A549 (cell line): Measurements from ENCODE around the gene DPEP1. TPM values are rescaled to one million over a fixed set of nuclear protein-coding genes. Genes with fewer than 3 reads are reported as not detected.

Experiments used
- ATAC-seq, 2 experiments: fragments of 200-7000 bp in 1 of 2; fragments of >200 bp in 1 of 2; cut with Nextera tagmentation in 1 of 2; cut with Tn5 transposase in 1 of 2; 3 replicates each; pipeline versions ENCODE4 v1.8.0 to v1.9.1; 2018 to 2020; ENCODE audit warnings: mild to moderate bottlenecking in 1 of 2, moderate library complexity in 1 of 2
- CTCF ChIA-PET: fragments of 300-600 bp; sonication (Branson Sonifier 250); formaldehyde crosslinking; extraction: SDS; loops from one replicate; lab custom pipeline; 2021; ENCODE audit warnings: antibody characterized with exemption, inconsistent platforms; lab: Yijun Ruan, JAX
- POLR2A ChIA-PET: fragments of 350-600 bp; formaldehyde crosslinking; extraction: SDS; loops from one replicate; lab custom pipeline; 2021; ENCODE audit warnings: antibody characterized with exemption, inconsistent platforms; lab: Yijun Ruan, JAX
- DNase-seq, 2 experiments: peaks; one replicate each; pipeline versions ENCODE4 v3.0.0 to v3.0.0-alpha.2; 2011 to 2016; ENCODE audit warnings: low read depth in 1 of 2, low spot score in 1 of 2
- FAIRE-seq: peaks from 2 replicates; lab custom pipeline; 2011; peaks lifted over from hg19 to GRCh38; lab: Jason Lieb, UNC
- H3K27ac ChIP-seq, 2 experiments: fragments of >200 bp; sonication (Bioruptor Twin); formaldehyde crosslinking; 3 replicates each; pipeline ENCODE4 v1.5.1; 2016 to 2017
- H3K4me1 ChIP-seq: fragments of >200 bp; sonication (Bioruptor Twin); formaldehyde crosslinking; 3 replicates; pipeline ENCODE4 v1.6.1; 2016
- H3K4me2 ChIP-seq: fragments of >200 bp; sonication (Bioruptor Twin); formaldehyde crosslinking; 3 replicates; pipeline ENCODE4 v1.6.1; 2016
- H3K4me3 ChIP-seq: fragments of >200 bp; sonication (Bioruptor Twin); formaldehyde crosslinking; 3 replicates; pipeline ENCODE4 v1.5.1; 2016
- H3K9me3 ChIP-seq: fragments of >200 bp; sonication (Bioruptor Twin); formaldehyde crosslinking; 3 replicates; pipeline ENCODE4 v1.6.1; 2016
- ATOH8 ChIP-seq: fragments of 250-450 bp; sonication (Bioruptor Pico); IDR thresholded peaks from 2 replicates; pipeline ENCODE4 v1.5.0; 2020; ENCODE audit warnings: low read depth, mild to moderate bottlenecking, moderate library complexity
- BHLHE40 ChIP-seq: IDR thresholded peaks from 2 replicates; pipeline ENCODE4 v1.6.1; 2012; ENCODE audit warnings: low read depth, low read length, inconsistent platforms
- CBX8 ChIP-seq: fragments of 200-600 bp; sonication (generic); IDR thresholded peaks from 2 replicates; pipeline ENCODE4 v1.6.1; 2016
- CEBPB ChIP-seq, 2 experiments: fragments of >200 bp in 1 of 2; sonication (Bioruptor Twin) in 1 of 2; formaldehyde crosslinking in 1 of 2; IDR thresholded peaks; 2 replicates each; pipeline ENCODE4 v1.6.1; 2012 to 2016
- EHMT2 ChIP-seq: fragments of 200-600 bp; sonication (generic); IDR thresholded peaks from 2 replicates; pipeline ENCODE4 v1.6.1; 2016; ENCODE audit warnings: antibody characterized with exemption, low read depth, mild to moderate bottlenecking, moderate library complexity
- ELK1 ChIP-seq: fragments of 150-350 bp; IDR thresholded peaks from 2 replicates; pipeline ENCODE4 v1.6.1; 2014; ENCODE audit warnings: low read depth, mild to moderate bottlenecking, low read length
- EP300 ChIP-seq, 2 experiments: fragments of >200 bp; sonication (Bioruptor Twin); formaldehyde crosslinking; IDR thresholded peaks; 2 replicates in 1 of 2; 3 replicates in 1 of 2; pipeline ENCODE4 v1.6.1; 2016 to 2017
- ESRRA ChIP-seq: fragments of 150-350 bp; IDR thresholded peaks from 2 replicates; pipeline ENCODE4 v1.6.1; 2014; ENCODE audit warnings: mild to moderate bottlenecking, low read length, borderline replicate concordance
- FOSB ChIP-seq: fragments of 250-450 bp; sonication (Bioruptor Pico); IDR thresholded peaks from 2 replicates; pipeline ENCODE4 v1.5.0; 2020; ENCODE audit warnings: mild to moderate bottlenecking, moderate library complexity
- FOSL2 ChIP-seq, 2 experiments: fragments of 450-650 bp in 1 of 2; fragments of >200 bp in 1 of 2; sonication (Bioruptor Twin) in 1 of 2; formaldehyde crosslinking; IDR thresholded peaks; 2 replicates each; pipeline versions ENCODE4 v1.5.0 to v1.6.1; 2016 to 2020; ENCODE audit warnings: mild to moderate bottlenecking in 1 of 2, moderate library complexity in 1 of 2
- FOXS1 ChIP-seq: fragments of 250-450 bp; sonication (Bioruptor Pico); IDR thresholded peaks from 2 replicates; pipeline ENCODE4 v1.5.0; 2020; ENCODE audit warnings: mild to moderate bottlenecking, moderate library complexity
- GATA3 ChIP-seq: IDR thresholded peaks from 2 replicates; pipeline ENCODE4 v1.6.1; 2012; ENCODE audit warnings: borderline replicate concordance
- HEYL ChIP-seq: fragments of 250-450 bp; sonication (Bioruptor Pico); IDR thresholded peaks from 2 replicates; pipeline ENCODE4 v1.8.0; 2021; ENCODE audit warnings: mild to moderate bottlenecking, moderate library complexity
- HOXA7 ChIP-seq: fragments of 250-450 bp; sonication (Bioruptor Pico); IDR thresholded peaks from 2 replicates; pipeline ENCODE4 v1.5.0; 2020; ENCODE audit warnings: mild to moderate bottlenecking, moderate library complexity
- HOXB13 ChIP-seq: fragments of 250-450 bp; sonication (Bioruptor Pico); IDR thresholded peaks from 2 replicates; pipeline ENCODE4 v1.5.0; 2020; ENCODE audit warnings: low read depth, mild to moderate bottlenecking, moderate library complexity
- HOXB5 ChIP-seq: fragments of 250-450 bp; sonication (Bioruptor Pico); IDR thresholded peaks from 2 replicates; pipeline ENCODE4 v1.5.0; 2020; ENCODE audit warnings: mild to moderate bottlenecking, moderate library complexity
- JUN ChIP-seq, 2 experiments: fragments of >200 bp; sonication (Bioruptor Twin); formaldehyde crosslinking; IDR thresholded peaks; 2 replicates in 1 of 2; 3 replicates in 1 of 2; pipeline ENCODE4 v1.6.1; 2016 to 2017
- KDM1A ChIP-seq: fragments of 200-600 bp; sonication (generic); IDR thresholded peaks from 2 replicates; pipeline ENCODE4 v1.6.1; 2016; ENCODE audit warnings: low read depth, mild to moderate bottlenecking
- MAFK ChIP-seq: fragments of 450-650 bp; IDR thresholded peaks from 2 replicates; pipeline ENCODE4 v1.6.1; 2014; ENCODE audit not compliant: partially characterized antibody
- MAX ChIP-seq: IDR thresholded peaks from 2 replicates; pipeline ENCODE4 v1.6.1; 2012
- MAZ ChIP-seq: fragments of 150-350 bp; IDR thresholded peaks from 2 replicates; pipeline ENCODE4 v1.6.1; 2014; ENCODE audit warnings: antibody characterized with exemption, low read depth, low read length, borderline replicate concordance
- MYC ChIP-seq: IDR thresholded peaks from 2 replicates; pipeline ENCODE4 v1.6.1; 2012; ENCODE audit warnings: mild to moderate bottlenecking, inconsistent platforms, low read length, improper control_type of control experiment, borderline replicate concordance
- NPAS2 ChIP-seq: fragments of 250-450 bp; sonication (Bioruptor Pico); IDR thresholded peaks from 2 replicates; pipeline ENCODE4 v1.8.0; 2022; ENCODE audit warnings: mild to moderate bottlenecking, moderate library complexity, borderline replicate concordance
- PBX3 ChIP-seq: IDR thresholded peaks from 2 replicates; pipeline ENCODE4 v1.6.1; 2012
- PHF8 ChIP-seq: fragments of 200-600 bp; sonication (generic); IDR thresholded peaks from 2 replicates; pipeline ENCODE4 v1.6.1; 2016; ENCODE audit warnings: low read depth, mild to moderate bottlenecking, antibody characterized with exemption, moderate library complexity, borderline replicate concordance
- RAD21 ChIP-seq, 2 experiments: fragments of >200 bp in 1 of 2; sonication (Bioruptor Twin) in 1 of 2; formaldehyde crosslinking in 1 of 2; IDR thresholded peaks in 1 of 2; conservative IDR thresholded peaks in 1 of 2; 2 replicates in 1 of 2; 3 replicates in 1 of 2; pipeline ENCODE4 v1.6.1; 2012 to 2018; ENCODE audit warnings: inconsistent platforms in 1 of 2
- RARB ChIP-seq: fragments of 250-450 bp; sonication (Bioruptor Pico); IDR thresholded peaks from 2 replicates; pipeline ENCODE4 v1.8.0; 2021; ENCODE audit warnings: mild to moderate bottlenecking, moderate library complexity
- RCOR1 ChIP-seq: fragments of 150-350 bp; IDR thresholded peaks from 2 replicates; pipeline ENCODE4 v1.6.1; 2014; ENCODE audit warnings: antibody characterized with exemption, low read length, low read depth
- SREBF2 ChIP-seq: fragments of 450-650 bp; IDR thresholded peaks from 2 replicates; pipeline ENCODE4 v1.6.1; 2014; ENCODE audit warnings: mild to moderate bottlenecking, moderate library complexity
- TP53 ChIP-seq: fragments of 250-450 bp; sonication (Bioruptor Pico); IDR thresholded peaks from 2 replicates; pipeline ENCODE4 v1.5.0; 2021; ENCODE audit warnings: mild to moderate bottlenecking, moderate library complexity
- USF2 ChIP-seq: fragments of 450-650 bp; IDR thresholded peaks from 2 replicates; pipeline ENCODE4 v1.6.1; 2014; ENCODE audit warnings: antibody characterized with exemption
- WGBS: methylation state at CpG from one replicate; pipeline ENCODE4 v1.1.6; 2017; ENCODE audit errors: missing lambda C conversion rate; 5-methylcytosine and 5-hydroxymethylcytosine counted together
- polyA plus RNA-seq, 4 experiments: library from polyadenylated mRNA; depleted of rRNA in 3 of 4; stranded (reverse); fragments of >200 nt; fragmentation: RNase III in 1 of 4; extraction: RNeasy Plus Mini Kit Qiagen cat#74134 plus additional on column Dnase treatment in 1 of 4; gene quantifications; 2 replicates in 3 of 4; 3 replicates in 1 of 4; pipeline ENCODE4 v1.2.3, GENCODE V29; 2011 to 2017

DPEP1 gene
- polyA plus RNA-seq, 2 of the 4 experiments (the other 2 are of a cell fraction): 1.3 to 1.5 TPM

GRCh38 chr16:89572073-89572484, 41.4 kb upstream of the DPEP1 start:
- peaks cover 15% of the 10 kb centered on the region for H3K4me1 ChIP-seq
- no peak overlapping the region for H3K4me2 ChIP-seq
- H3K27ac ChIP-seq: no peak overlapping the region
- TF ChIP-seq KDM1A: no peak
- no peak for TF ChIP-seq USF2
- TF ChIP-seq ESRRA: no peak
- no peak for TF ChIP-seq HOXB5 (CRISPR knock-in tag)
- TF ChIP-seq MYC: no peak
- TF ChIP-seq EHMT2: no peak
- TF ChIP-seq MAFK: no peak
- no peak for TF ChIP-seq EP300 (IDR thresholded peaks at IDR 0.05)
- TF ChIP-seq CBX8: no peak
- no peak for TF ChIP-seq PHF8
- TF ChIP-seq CEBPB (IDR thresholded peaks at IDR 0.05): no peak
- no peak for TF ChIP-seq ELK1
- TF ChIP-seq MAZ: no peak
- TF ChIP-seq HEYL (CRISPR knock-in tag): no peak
- no peak for TF ChIP-seq RAD21 (conservative IDR thresholded peaks at IDR 0.05 in 1 of 2, IDR thresholded peaks at IDR 0.05 in 1 of 2)
- no peak for TF ChIP-seq TP53 (CRISPR knock-in tag)
- POLR2A ChIA-PET: no interaction called here
- no peak for ATAC-seq
- FAIRE-seq: no peak
- CTCF ChIA-PET: interaction anchor here (1.3 kb wide), 1 partner anchor 43 kb away, joined by 5 read pairs; no protein-coding TSS in a partner anchor
- WGBS: 94% methylated on average over 14 of the region's 14 CpGs
- H3K4me3 ChIP-seq: no peak overlapping the region
- H3K9me3 ChIP-seq: no peaks in the 10 kb centered on the region
- DNase-seq: no peak

GRCh38 chr16:89572485-89573205, 40.8 kb upstream of the DPEP1 start:
- Histone ChIP-seq H3K4me3 (no peak overlapping the region), H3K27ac (no peak overlapping the region), H3K9me3 (no peaks in the 10 kb centered on the region), H3K4me2 (no peak overlapping the region), H3K4me1 (peaks cover 15% of the 10 kb centered on the region)
- ATAC-seq: no peak
- POLR2A ChIA-PET: no interaction called here
- no peak for FAIRE-seq
- CTCF ChIA-PET: interaction anchor here (1.3 kb wide), 1 partner anchor 43 kb away, joined by 5 read pairs; no protein-coding TSS in a partner anchor
- whole genome bisulfite sequencing: 83% methylated on average over 19 of the region's 19 CpGs
- no peak for DNase-seq
- no peak for TF ChIP-seq SREBF2
- TF ChIP-seq EHMT2: no peak
- TF ChIP-seq USF2: no peak
- TF ChIP-seq HOXB13 (CRISPR knock-in tag): no peak
- no peak for TF ChIP-seq RARB (CRISPR knock-in tag)
- TF ChIP-seq FOXS1 (CRISPR knock-in tag): no peak
- no peak for TF ChIP-seq BHLHE40
- no peak for TF ChIP-seq PHF8
- TF ChIP-seq HOXA7 (CRISPR knock-in tag): no peak
- no peak for TF ChIP-seq FOSL2 (IDR thresholded peaks at IDR 0.05)
- TF ChIP-seq FOSL2 (CRISPR knock-in tag; IDR thresholded peaks at IDR 0.05): no peak
- TF ChIP-seq EP300 (IDR thresholded peaks at IDR 0.05): no peak
- TF ChIP-seq GATA3: no peak
- no peak for TF ChIP-seq ATOH8 (CRISPR knock-in tag)
- no peak for TF ChIP-seq PBX3
- TF ChIP-seq JUN (IDR thresholded peaks at IDR 0.05): no peak
- TF ChIP-seq FOSB (CRISPR knock-in tag): no peak
- no peak for TF ChIP-seq NPAS2 (CRISPR knock-in tag)
- no peak for TF ChIP-seq RCOR1
- no peak for TF ChIP-seq MAX
